GM06990 (cell line): ENCODE measurements around the gene FAM81A.
A peak's percentile ranks its signal among the peaks of the same experiment; 100 is the strongest.

Experiments used
- DNase-seq: peaks from one replicate; pipeline ENCODE4 v3.0.0-alpha.2; 2011; ENCODE audit not compliant: insufficient read length; ENCODE audit errors: extremely low read depth
- H3K27me3 ChIP-seq: replicated peaks from 2 replicates; pipeline ENCODE4 v1.6.0; 2011; ENCODE audit warnings: low read length; ENCODE audit not compliant: control insufficient read depth, insufficient read depth
- H3K36me3 ChIP-seq: 2 replicates; pipeline ENCODE4 v1.5.1; 2011; ENCODE audit warnings: low read length; ENCODE audit not compliant: control insufficient read depth, insufficient read depth
- H3K4me3 ChIP-seq: replicated peaks from 2 replicates; pipeline ENCODE4 v1.5.1; 2011; ENCODE audit warnings: low read depth, mild to moderate bottlenecking, control low read depth, low read length
- TF ChIP-seq, protein P1 (sequence below): IDR thresholded peaks from 2 replicates; pipeline ENCODE4 v1.5.1; 2011; ENCODE audit warnings: low read length, control low read depth, mild to moderate bottlenecking, inconsistent platforms; ENCODE audit not compliant: insufficient read depth, poor library complexity, severe bottlenecking

FAM81A gene

DNA sequence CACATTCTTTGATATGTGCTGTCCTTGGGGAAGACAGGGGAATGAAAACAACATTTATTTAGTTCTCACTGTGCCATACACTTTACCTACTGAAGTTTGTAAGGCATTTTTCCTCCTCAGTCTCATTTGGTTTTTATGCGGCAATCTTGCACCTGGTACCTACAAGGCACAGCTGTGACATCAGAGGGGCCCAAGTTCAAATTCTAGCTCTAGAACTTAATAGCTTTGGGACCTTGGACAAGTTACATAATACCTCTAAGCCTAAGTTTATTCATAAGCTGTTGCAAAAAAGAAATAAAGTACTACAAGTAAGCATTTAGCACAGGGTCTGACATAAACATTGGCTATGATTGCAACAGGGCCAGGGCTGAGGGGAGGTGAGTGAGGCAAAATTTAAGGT, 5.6 kb upstream of the FAM81A start:
- Histone ChIP-seq H3K36me3 (no peaks in the 10 kb centered on the region), H3K27me3 (no peaks in the 10 kb centered on the region; the same call in 1 of the 2 replicates), H3K4me3 (no peak overlapping the region)
- no peak for DNase-seq
- TF ChIP-seq, protein P1, sequence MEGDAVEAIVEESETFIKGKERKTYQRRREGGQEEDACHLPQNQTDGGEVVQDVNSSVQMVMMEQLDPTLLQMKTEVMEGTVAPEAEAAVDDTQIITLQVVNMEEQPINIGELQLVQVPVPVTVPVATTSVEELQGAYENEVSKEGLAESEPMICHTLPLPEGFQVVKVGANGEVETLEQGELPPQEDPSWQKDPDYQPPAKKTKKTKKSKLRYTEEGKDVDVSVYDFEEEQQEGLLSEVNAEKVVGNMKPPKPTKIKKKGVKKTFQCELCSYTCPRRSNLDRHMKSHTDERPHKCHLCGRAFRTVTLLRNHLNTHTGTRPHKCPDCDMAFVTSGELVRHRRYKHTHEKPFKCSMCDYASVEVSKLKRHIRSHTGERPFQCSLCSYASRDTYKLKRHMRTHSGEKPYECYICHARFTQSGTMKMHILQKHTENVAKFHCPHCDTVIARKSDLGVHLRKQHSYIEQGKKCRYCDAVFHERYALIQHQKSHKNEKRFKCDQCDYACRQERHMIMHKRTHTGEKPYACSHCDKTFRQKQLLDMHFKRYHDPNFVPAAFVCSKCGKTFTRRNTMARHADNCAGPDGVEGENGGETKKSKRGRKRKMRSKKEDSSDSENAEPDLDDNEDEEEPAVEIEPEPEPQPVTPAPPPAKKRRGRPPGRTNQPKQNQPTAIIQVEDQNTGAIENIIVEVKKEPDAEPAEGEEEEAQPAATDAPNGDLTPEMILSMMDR = no peak

DNA sequence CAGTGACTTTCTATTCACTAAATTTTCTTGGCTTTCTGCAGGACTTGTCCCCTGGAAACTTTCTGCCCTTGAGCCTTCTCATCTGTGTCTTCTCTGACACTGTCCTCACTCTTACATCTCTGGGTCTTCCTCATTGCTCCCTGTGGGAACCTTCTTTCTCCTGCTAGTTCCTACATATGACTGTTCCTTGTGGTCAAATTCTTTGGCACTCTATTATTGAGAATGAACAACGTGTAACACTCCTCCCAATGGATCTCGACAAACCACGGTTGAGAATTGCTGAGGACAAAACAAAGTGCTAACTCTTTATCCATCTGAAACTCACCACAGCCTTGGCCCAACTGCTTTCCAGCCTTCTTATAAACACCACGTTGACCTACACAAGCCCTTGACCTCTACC, 3.5 kb upstream of the FAM81A start:
- Histone ChIP-seq H3K27me3 (no peaks in the 10 kb centered on the region; the same call in 1 of the 2 replicates), H3K36me3 (no peaks in the 10 kb centered on the region), H3K4me3 (no peak overlapping the region)
- DNase-seq = no peak
- TF ChIP-seq, protein P1 = no peak

DNA sequence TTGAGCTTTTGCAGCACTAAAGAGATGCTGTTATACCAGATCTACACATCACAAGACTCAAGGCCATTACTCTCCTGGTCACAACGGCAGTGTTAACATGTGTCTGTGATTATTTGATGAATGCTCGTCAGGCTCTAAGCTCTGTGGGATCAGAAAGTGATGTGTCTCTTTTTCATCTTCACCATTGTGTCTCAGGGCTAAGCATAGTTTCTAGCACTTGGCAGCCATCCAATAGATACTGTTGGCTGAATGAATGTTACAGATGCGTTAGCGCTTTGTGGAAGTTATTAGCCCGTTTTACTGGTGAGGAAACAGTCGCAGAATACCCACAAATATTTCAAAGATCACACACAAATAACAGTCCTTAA, 1.2 kb upstream of the FAM81A start:
- no peaks in the 10 kb centered on the region for H3K36me3 ChIP-seq
- DNase-seq = no peak
- H3K4me3 ChIP-seq = no peak overlapping the region
- TF ChIP-seq, protein P1 = no peak
- no peaks in the 10 kb centered on the region; the same call in 1 of the 2 replicates for H3K27me3 ChIP-seq

DNA sequence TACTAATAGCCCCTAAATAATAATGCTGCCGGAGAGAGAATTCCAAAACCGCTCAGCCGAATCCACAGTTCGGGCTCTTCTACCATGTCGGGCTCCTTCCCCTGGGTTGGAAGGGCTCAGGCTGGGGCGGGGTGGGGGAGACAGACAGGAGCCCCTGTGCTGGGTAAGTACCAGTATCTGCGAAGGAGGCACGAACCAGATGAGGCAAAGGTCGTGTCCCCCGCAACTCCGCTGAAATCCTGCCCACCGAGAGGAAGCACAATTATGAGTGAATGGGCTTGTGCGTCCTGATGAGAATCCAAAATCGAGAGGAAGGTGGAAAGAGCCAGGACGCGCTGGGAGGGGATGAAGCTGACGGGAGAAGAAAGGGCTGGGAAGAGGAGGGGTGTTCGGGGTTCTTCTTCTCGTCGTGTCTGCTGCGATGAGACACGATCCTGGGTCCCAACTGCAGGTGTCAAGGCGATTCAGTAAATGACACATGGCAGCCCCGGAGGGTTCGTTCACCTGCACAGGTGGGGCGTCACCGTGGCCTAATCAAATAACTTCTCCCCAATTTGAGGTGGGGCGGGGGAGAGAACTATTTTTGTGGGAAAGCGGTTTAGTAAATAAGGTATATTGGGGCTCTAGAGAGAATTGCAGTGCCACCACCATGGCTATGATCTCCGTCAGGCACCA, 707 bp upstream of the FAM81A start:
- no peaks in the 10 kb centered on the region for H3K36me3 ChIP-seq
- peak overlapping the region; percentile 73 for H3K4me3 ChIP-seq
- no peak for DNase-seq
- H3K27me3 ChIP-seq = no peaks in the 10 kb centered on the region; the same call in 1 of the 2 replicates
- TF ChIP-seq, protein P1 = no peak

DNA sequence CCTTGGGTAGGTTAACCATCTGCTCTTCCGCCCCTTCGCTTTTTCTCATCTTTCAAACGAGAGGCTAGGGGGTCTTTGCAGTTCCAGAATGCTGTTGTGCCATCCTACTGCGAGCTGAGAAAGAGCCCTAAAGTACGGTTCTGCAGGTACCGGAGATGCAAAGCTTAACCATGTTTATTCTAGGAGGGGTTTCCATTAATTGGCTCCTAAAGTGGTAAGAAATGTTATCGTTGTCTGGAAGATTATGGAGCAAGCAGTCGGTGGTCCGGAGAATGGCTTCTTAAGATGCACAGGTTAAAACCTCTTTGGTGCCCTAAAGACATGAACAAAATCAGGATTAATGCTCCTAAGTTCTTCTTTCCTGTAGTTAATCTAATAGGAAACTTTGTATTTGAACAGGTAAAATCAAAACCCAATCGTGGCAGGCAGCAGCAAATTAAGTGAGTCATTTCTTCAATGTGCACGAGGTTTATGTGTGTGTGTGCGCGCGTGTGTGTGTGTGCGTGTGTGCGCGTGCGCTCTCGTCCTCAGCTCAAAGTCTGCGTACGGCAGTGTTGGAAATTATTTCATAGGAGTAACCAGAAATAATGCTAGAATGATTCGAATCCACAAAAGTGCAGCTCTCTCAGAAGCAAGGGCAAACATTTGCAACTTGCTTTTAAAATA, 772 bp downstream of the FAM81A start:
- H3K27me3 ChIP-seq = no peaks in the 10 kb centered on the region; the same call in 1 of the 2 replicates
- H3K36me3 ChIP-seq = no peaks in the 10 kb centered on the region
- TF ChIP-seq, protein P1 = no peak
- H3K4me3 ChIP-seq = peak overlapping the region; percentile 65
- DNase-seq = no peak
